ENCODE results near the gene ANGPTL5. TPM values are rescaled to one million over a fixed set of nuclear protein-coding genes. Genes with fewer than 3 reads are reported as not detected.
"Not testable (repeated sequence)": the region's sequence is repeated elsewhere in the genome, so short reads cannot be mapped to it uniquely, and the experiment has no call there.

Gene ANGPTL5
- total RNA-seq, 1 experiment from 2014 or later, result not detected

DNA sequence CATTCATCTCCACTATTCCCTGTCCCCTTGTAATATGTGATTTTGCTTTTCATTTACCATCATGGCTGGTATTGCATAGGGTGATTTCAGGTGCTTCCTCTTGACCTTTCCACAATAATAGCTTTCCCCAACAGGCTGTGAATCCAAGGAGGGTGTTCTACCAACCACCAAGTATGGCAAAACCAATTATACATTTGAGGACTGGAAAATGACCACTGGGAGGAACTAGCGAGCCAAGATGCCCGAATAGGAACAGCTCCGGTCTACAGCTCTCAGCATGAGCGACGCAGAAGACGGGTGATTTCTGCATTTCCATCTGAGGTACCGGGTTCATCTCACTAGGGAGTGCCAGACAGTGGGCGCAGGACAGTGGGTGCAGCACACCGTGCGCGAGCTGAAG, 64.1 kb downstream of the ANGPTL5 start:
- H3K27ac ChIP-seq (ENCODE audit: low read depth, low read length, poor library complexity, severe bottlenecking); intact Hi-C loops (cut with micrococcal nuclease; ENCODE audit: unreplicated experiment); H3K27me3 ChIP-seq (replicated peaks; ENCODE audit: insufficient read depth, low read depth, low read length, poor library complexity); H3K4me1 ChIP-seq (ENCODE audit: insufficient read depth, low read length, poor library complexity, severe bottlenecking); POLR2A ChIA-PET (ENCODE audit: low non-redundant PET); H3K4me3 ChIP-seq (ENCODE audit: low read depth, low read length, poor library complexity, severe bottlenecking); BruUV-seq (replicated peaks); H3K36me3 ChIP-seq (ENCODE audit: insufficient read depth, low read length, poor library complexity, severe bottlenecking); H3K9me3 ChIP-seq (ENCODE audit: low read depth, low read length, poor library complexity, severe bottlenecking): not testable (repeated sequence)
- peak; percentile 46 for DNase-seq (ENCODE audit: low spot score)
- CTCF ChIA-PET, result interaction anchor here (0.6 to 1.1 kb wide), 2 partner anchors 153 to 156 kb away, joined by 3 to 12 read pairs; no protein-coding TSS in a partner anchor
- TF ChIP-seq, protein P1, sequence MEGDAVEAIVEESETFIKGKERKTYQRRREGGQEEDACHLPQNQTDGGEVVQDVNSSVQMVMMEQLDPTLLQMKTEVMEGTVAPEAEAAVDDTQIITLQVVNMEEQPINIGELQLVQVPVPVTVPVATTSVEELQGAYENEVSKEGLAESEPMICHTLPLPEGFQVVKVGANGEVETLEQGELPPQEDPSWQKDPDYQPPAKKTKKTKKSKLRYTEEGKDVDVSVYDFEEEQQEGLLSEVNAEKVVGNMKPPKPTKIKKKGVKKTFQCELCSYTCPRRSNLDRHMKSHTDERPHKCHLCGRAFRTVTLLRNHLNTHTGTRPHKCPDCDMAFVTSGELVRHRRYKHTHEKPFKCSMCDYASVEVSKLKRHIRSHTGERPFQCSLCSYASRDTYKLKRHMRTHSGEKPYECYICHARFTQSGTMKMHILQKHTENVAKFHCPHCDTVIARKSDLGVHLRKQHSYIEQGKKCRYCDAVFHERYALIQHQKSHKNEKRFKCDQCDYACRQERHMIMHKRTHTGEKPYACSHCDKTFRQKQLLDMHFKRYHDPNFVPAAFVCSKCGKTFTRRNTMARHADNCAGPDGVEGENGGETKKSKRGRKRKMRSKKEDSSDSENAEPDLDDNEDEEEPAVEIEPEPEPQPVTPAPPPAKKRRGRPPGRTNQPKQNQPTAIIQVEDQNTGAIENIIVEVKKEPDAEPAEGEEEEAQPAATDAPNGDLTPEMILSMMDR (conservative IDR thresholded peaks at IDR 0.05; ENCODE audit: low read depth, low read length), result peak; percentile 41; the same call in 1 of the 2 replicates

DNA sequence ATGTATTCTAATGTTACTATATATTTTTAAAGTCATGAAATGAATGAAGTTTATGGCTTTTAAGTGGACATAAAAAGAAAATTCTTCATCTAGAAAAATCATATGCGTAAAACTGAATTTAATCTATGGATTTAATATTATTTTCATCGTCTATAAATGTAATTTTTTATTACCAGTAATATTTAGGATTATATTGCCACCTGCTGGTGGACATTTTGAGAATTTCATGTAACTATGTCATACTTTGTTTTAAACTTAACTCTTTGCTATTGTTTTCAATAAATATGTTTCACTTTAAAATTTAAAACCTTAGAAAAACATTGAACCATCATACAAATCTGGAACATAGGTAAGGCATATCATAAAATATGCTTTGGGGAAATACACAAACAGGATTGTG, 68.1 kb downstream of the ANGPTL5 start:
- peak; percentile 24 for DNase-seq (ENCODE audit: low spot score)
- no peaks in the 10 kb centered on the region for H3K27me3 ChIP-seq (replicated peaks; ENCODE audit: insufficient read depth, low read depth, low read length, poor library complexity)
- no TSS peak for BruUV-seq (replicated peaks)
- no peaks in the 10 kb centered on the region for H3K4me1 ChIP-seq (ENCODE audit: insufficient read depth, low read length, poor library complexity, severe bottlenecking)
- POLR2A ChIA-PET (ENCODE audit: low non-redundant PET), result no interaction called here
- TF ChIP-seq, protein P1 (conservative IDR thresholded peaks at IDR 0.05; ENCODE audit: low read depth, low read length), result peak; percentile 65; the same call in 1 of the 2 replicates
- no peak for TF ChIP-seq EZH2 (IDR thresholded peaks at IDR 0.05; ENCODE audit: borderline replicate concordance, low read depth, low read length, poor library complexity, severe bottlenecking)
- no peak overlapping the region for H3K4me3 ChIP-seq (ENCODE audit: low read depth, low read length, poor library complexity, severe bottlenecking)
- CTCF ChIA-PET, result no interaction called here
- no peaks in the 10 kb centered on the region for H3K9me3 ChIP-seq (ENCODE audit: low read depth, low read length, poor library complexity, severe bottlenecking)
- H3K36me3 ChIP-seq (ENCODE audit: insufficient read depth, low read length, poor library complexity, severe bottlenecking), result no peaks in the 10 kb centered on the region
- intact Hi-C loops (cut with micrococcal nuclease; ENCODE audit: unreplicated experiment), result loop anchor here (2.0 kb wide), 2 partner anchors 87 to 391 kb away; no protein-coding TSS in a partner anchor
- H3K27ac ChIP-seq (ENCODE audit: low read depth, low read length, poor library complexity, severe bottlenecking), result no peak overlapping the region

DNA sequence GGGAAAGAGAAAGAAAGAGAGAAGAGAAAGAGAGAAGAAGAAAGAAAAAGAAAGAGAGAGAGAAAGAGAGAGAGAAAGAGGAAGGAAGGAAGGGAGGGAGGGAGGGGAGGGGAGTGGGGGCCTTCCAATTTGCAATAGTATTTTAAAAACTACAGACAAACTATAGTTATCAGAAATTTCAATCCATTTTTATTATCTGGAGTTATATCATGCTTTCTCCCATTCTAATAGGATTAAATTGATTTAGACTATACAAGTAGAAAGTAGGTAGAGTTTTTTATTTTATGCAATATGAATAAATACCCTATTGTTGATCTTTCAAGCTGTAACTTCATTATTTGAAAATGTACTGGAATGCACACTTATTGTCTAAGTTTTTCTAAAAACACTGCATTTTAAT, 71.7 kb downstream of the ANGPTL5 start:
- no TSS peak for BruUV-seq (replicated peaks)
- TF ChIP-seq EZH2 (IDR thresholded peaks at IDR 0.05; ENCODE audit: borderline replicate concordance, low read depth, low read length, poor library complexity, severe bottlenecking), result no peak
- TF ChIP-seq, protein P1 (conservative IDR thresholded peaks at IDR 0.05; ENCODE audit: low read depth, low read length), result no peak
- Histone ChIP-seq H3K27me3 (replicated peaks; ENCODE audit: insufficient read depth, low read depth, low read length, poor library complexity) (no peaks in the 10 kb centered on the region), H3K9me3 (ENCODE audit: low read depth, low read length, poor library complexity, severe bottlenecking) (no peaks in the 10 kb centered on the region), H3K27ac (ENCODE audit: low read depth, low read length, poor library complexity, severe bottlenecking) (no peak overlapping the region), H3K4me3 (ENCODE audit: low read depth, low read length, poor library complexity, severe bottlenecking) (no peak overlapping the region), H3K4me1 (ENCODE audit: insufficient read depth, low read length, poor library complexity, severe bottlenecking) (no peaks in the 10 kb centered on the region), H3K36me3 (ENCODE audit: insufficient read depth, low read length, poor library complexity, severe bottlenecking) (no peaks in the 10 kb centered on the region)
- ChIA-PET CTCF (no interaction called here), POLR2A (ENCODE audit: low non-redundant PET) (no interaction called here)
- DNase-seq (ENCODE audit: low spot score), result no peak
- intact Hi-C loops (cut with micrococcal nuclease; ENCODE audit: unreplicated experiment), result no loop called here

Measured in A673 (cell line).